Endodermal cell (in vitro differentiated cells): ENCODE data around the gene SZT2. TPM values are rescaled to one million over a fixed set of nuclear protein-coding genes. Genes with fewer than 3 reads are reported as not detected.

Experiments used
- DNase-seq: peaks from one replicate; pipeline ENCODE4 v3.0.0-alpha.2; 2017
- H3K27ac ChIP-seq: 2 replicates; pipeline ENCODE4 v1.5.1; 2013; ENCODE audit warnings: mild to moderate bottlenecking, low read depth, low read length, moderate library complexity
- H3K27me3 ChIP-seq: 2 replicates; pipeline ENCODE4 v1.6.1; 2013; ENCODE audit warnings: mild to moderate bottlenecking, low read length, moderate library complexity; ENCODE audit not compliant: insufficient read depth, control insufficient read depth, poor library complexity, severe bottlenecking
- H3K36me3 ChIP-seq: 2 replicates; pipeline ENCODE4 v1.7.0; 2013; ENCODE audit warnings: mild to moderate bottlenecking, low read length, moderate library complexity; ENCODE audit not compliant: control insufficient read depth, insufficient read depth
- H3K4me1 ChIP-seq: one replicate; pipeline ENCODE4 v1.7.0; 2013; ENCODE audit warnings: low read length; ENCODE audit not compliant: control insufficient read depth, insufficient read depth
- H3K4me3 ChIP-seq: 2 replicates; pipeline ENCODE4 v1.5.1; 2013; ENCODE audit warnings: mild to moderate bottlenecking, low read length, moderate library complexity
- H3K9ac ChIP-seq: 2 replicates; pipeline ENCODE4 v1.6.1; 2013; ENCODE audit warnings: mild to moderate bottlenecking, low read length, moderate library complexity; ENCODE audit not compliant: poor library complexity, severe bottlenecking; ENCODE audit errors: extremely low read depth
- H3K9me3 ChIP-seq: 2 replicates; pipeline ENCODE4 v1.6.1; 2013; ENCODE audit warnings: mild to moderate bottlenecking, low read length, moderate library complexity; ENCODE audit not compliant: control insufficient read depth
- H3K27ac Mint-ChIP-seq: 2 replicates; pipeline ENCODE4 v1.8.0; 2020; ENCODE audit warnings: mixed read lengths
- H3K27me3 Mint-ChIP-seq: 2 replicates; pipeline ENCODE4 v1.8.0; 2021; ENCODE audit warnings: mild to moderate bottlenecking, mixed read lengths; ENCODE audit not compliant: insufficient read depth
- H3K36me3 Mint-ChIP-seq: 2 replicates; pipeline ENCODE4 v1.8.0; 2020; ENCODE audit warnings: low read depth, mixed read lengths
- H3K4me1 Mint-ChIP-seq: 2 replicates; pipeline ENCODE4 v1.8.0; 2020; ENCODE audit warnings: mixed read lengths
- H3K4me3 Mint-ChIP-seq: 2 replicates; pipeline ENCODE4 v1.8.0; 2020; ENCODE audit warnings: mild to moderate bottlenecking, moderate library complexity, mixed read lengths
- H3K9me3 Mint-ChIP-seq: 2 replicates; pipeline ENCODE4 v1.8.0; 2020; ENCODE audit warnings: mild to moderate bottlenecking, mixed read lengths
- WGBS, 2 experiments: methylation state at CpG; one replicate each; pipeline versions ENCODE4 v1.1.5 to v1.1.7; 2013; ENCODE audit warnings: missing lambda C conversion rate in 2 of 2, mixed read lengths in 1 of 2; ENCODE audit not compliant: insufficient coverage in 1 of 2, insufficient read length in 1 of 2; 5-methylcytosine and 5-hydroxymethylcytosine counted together
- total RNA-seq, 2 donors: library from RNA; stranded (reverse); fragmentation: NEBNext Ultra II Directional in 1 of 2; extraction: Animal tissue kit (Norgen Biotek cat#: 25700) in 1 of 2; gene quantifications; 2 replicates in 1 of 2; 3 replicates in 1 of 2; pipeline ENCODE4 v1.2.1, GENCODE V29; 2021
- TF ChIP-seq, protein P1 (sequence below): fragments of 200-600 bp; sonication (generic); conservative IDR thresholded peaks from 2 replicates; pipeline ENCODE4 v1.5.0; 2021; ENCODE audit warnings: antibody characterized with exemption, mild to moderate bottlenecking

Gene SZT2
- total RNA-seq, 2 donors from 2014 or later: 55.6 to 59.7 TPM

DNA sequence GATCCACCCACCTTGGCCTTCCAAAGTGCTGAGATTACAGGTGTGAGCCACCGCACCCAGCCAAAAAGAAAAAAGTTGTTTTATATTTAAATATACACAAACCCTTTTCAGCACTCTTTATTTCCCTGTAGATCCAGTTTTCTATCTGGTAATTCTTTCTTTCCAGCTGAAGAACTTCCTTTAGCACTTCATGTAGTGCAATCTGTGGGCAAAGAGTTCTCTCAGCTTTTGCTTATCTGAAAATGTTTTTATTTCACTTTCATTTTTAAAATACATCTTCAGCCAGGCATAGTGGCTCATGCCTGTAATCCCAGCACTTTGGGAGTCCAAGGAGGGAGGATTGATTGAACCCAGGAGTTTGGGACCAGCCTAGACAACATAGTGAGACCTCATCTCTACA lies 92.5 kb downstream of the SZT2 start:
- Histone ChIP-seq H3K4me3 (no peak overlapping the region), H3K9me3 (peaks cover under 1% of the 10 kb centered on the region), H3K9ac (no peak overlapping the region), H3K27ac (no peak overlapping the region), H3K27me3 (no peaks in the 10 kb centered on the region), H3K4me1 (no peaks in the 10 kb centered on the region), H3K36me3 (no peaks in the 10 kb centered on the region)
- H3K36me3 Mint-ChIP-seq: no peaks in the 10 kb centered on the region
- H3K27ac Mint-ChIP-seq: no peak overlapping the region
- no peaks in the 10 kb centered on the region for H3K27me3 Mint-ChIP-seq
- H3K4me3 Mint-ChIP-seq: no peak overlapping the region
- TF ChIP-seq, protein P1, sequence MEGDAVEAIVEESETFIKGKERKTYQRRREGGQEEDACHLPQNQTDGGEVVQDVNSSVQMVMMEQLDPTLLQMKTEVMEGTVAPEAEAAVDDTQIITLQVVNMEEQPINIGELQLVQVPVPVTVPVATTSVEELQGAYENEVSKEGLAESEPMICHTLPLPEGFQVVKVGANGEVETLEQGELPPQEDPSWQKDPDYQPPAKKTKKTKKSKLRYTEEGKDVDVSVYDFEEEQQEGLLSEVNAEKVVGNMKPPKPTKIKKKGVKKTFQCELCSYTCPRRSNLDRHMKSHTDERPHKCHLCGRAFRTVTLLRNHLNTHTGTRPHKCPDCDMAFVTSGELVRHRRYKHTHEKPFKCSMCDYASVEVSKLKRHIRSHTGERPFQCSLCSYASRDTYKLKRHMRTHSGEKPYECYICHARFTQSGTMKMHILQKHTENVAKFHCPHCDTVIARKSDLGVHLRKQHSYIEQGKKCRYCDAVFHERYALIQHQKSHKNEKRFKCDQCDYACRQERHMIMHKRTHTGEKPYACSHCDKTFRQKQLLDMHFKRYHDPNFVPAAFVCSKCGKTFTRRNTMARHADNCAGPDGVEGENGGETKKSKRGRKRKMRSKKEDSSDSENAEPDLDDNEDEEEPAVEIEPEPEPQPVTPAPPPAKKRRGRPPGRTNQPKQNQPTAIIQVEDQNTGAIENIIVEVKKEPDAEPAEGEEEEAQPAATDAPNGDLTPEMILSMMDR: no peak
- H3K9me3 Mint-ChIP-seq: peaks cover 7% of the 10 kb centered on the region
- WGBS, 2 experiments: 100% methylated on average over 1 of the region's 1 CpG; no CpG with 5 or more reads in 1 of the 2 experiments
- DNase-seq: no peak
- H3K4me1 Mint-ChIP-seq: no peaks in the 10 kb centered on the region

DNA sequence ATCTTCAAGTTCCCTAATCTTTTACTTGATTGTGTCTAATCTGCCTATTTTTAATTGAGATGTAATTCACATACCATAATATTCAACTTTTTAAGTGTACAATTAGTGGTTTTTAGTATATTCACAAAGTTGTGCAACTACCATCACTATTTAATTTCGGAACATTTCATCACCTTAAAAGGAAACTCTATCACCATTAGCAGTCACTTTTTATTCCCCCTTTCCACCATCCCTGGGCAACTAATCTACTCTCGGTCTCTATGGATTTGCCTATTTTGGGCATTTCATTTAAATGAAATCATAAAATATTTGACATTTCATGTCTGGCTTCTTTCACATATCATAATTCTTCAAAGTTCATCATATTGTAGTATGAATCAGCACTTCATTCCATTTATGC lies 94.7 kb downstream of the SZT2 start:
- WGBS, 2 experiments: 67 to 88% methylated on average over 2 of the region's 2 CpGs
- no peak for DNase-seq

DNA sequence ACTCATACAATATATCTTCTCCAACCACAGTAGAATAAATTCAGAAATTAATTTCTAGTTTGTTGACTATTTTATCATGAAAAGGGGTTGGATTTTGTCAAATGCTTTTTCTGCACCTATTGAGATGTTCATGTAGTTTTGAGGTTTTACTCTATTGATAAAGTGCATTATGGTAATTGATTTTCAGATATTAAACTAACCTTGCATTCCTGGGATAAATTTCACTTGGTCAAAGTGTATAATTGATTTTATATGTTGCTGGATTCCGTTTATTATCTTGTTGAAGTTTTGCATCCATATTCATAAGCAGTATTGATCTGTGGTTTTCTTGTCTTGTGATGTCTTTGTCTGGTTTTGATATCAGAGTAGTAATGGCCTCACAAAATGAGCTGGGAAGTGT lies 98.5 kb downstream of the SZT2 start:
- Histone ChIP-seq H3K36me3 (no peaks in the 10 kb centered on the region), H3K27ac (no peak overlapping the region), H3K9me3 (peaks cover 36% of the 10 kb centered on the region), H3K4me1 (no peaks in the 10 kb centered on the region), H3K4me3 (no peak overlapping the region), H3K27me3 (no peaks in the 10 kb centered on the region), H3K9ac (no peak overlapping the region)
- H3K4me1 Mint-ChIP-seq: no peaks in the 10 kb centered on the region
- TF ChIP-seq, protein P1: no peak
- H3K27ac Mint-ChIP-seq: no peak overlapping the region
- WGBS, 2 experiments: 83 to 100% methylated on average over 1 of the region's 1 CpG
- no peak for DNase-seq
- peaks cover 4% of the 10 kb centered on the region for H3K27me3 Mint-ChIP-seq
- peaks cover 49% of the 10 kb centered on the region for H3K9me3 Mint-ChIP-seq
- H3K4me3 Mint-ChIP-seq: no peak overlapping the region
- H3K36me3 Mint-ChIP-seq: no peaks in the 10 kb centered on the region

More for the DNA sequence above, 94.7 kb downstream of the SZT2 start:
- no peaks in the 10 kb centered on the region for H3K27me3 Mint-ChIP-seq
- H3K4me3 Mint-ChIP-seq: no peak overlapping the region
- Histone ChIP-seq H3K27me3 (no peaks in the 10 kb centered on the region), H3K4me1 (no peaks in the 10 kb centered on the region), H3K27ac (no peak overlapping the region), H3K4me3 (no peak overlapping the region), H3K9me3 (peaks cover 13% of the 10 kb centered on the region), H3K36me3 (no peaks in the 10 kb centered on the region), H3K9ac (no peak overlapping the region)
- peaks cover 23% of the 10 kb centered on the region for H3K9me3 Mint-ChIP-seq
- TF ChIP-seq, protein P1: no peak
- no peaks in the 10 kb centered on the region for H3K36me3 Mint-ChIP-seq
- no peak overlapping the region for H3K27ac Mint-ChIP-seq
- no peaks in the 10 kb centered on the region for H3K4me1 Mint-ChIP-seq
